Measurements from ENCODE around the gene ATG4D.
A peak's percentile ranks its signal among the peaks of the same experiment; 100 is the strongest.

Gene ATG4D

GRCh38 chr19:10543420-10544241 lies at the start of gene ATG4D:
Gene ATG4D, plus strand, starts transcription at chr19:10543904. Its CDS starts 187 bp downstream, at chr19:10544091.
- Histone ChIP-seq H3K36me3 (ENCODE audit: control insufficient read depth in 1 of 2, insufficient read depth in 2 of 2, low read length in 2 of 2) (peaks cover 12 to 15% of the 10 kb centered on the region in 2 donors), H3K27ac (ENCODE audit: low read depth, low read length) (peak within 1 kb of the TSS; percentile 84), H3K9me3 (ENCODE audit: control insufficient read depth in 1 of 2, low read length in 2 of 2) (no peaks in the 10 kb centered on the region), H3K4me3 (ENCODE audit: low read depth in 1 of 2, low read length in 2 of 2) (peak within 1 kb of the TSS; percentile 84 to 98), H3K4me1 (ENCODE audit: control insufficient read depth in 1 of 2, insufficient read depth in 2 of 2, low read length in 2 of 2) (peaks cover 12 to 18% of the 10 kb centered on the region in 2 donors), H3K9ac (ENCODE audit: low read depth in 1 of 2, low read length in 2 of 2) (peak within 1 kb of the TSS; percentile 82 to 92), H3K27me3 (ENCODE audit: control insufficient read depth in 1 of 2, insufficient read depth in 2 of 2, low read length in 2 of 2) (no peaks in the 10 kb centered on the region)

GRCh38 chr19:10497371-10497770 lies 46.3 kb upstream of the ATG4D start:
- H3K36me3 ChIP-seq (ENCODE audit: control insufficient read depth in 1 of 2, insufficient read depth in 2 of 2, low read length in 2 of 2) = peaks cover 10 to 36% of the 10 kb centered on the region in 2 donors
- H3K27me3 ChIP-seq (ENCODE audit: control insufficient read depth in 1 of 2, insufficient read depth in 2 of 2, low read length in 2 of 2) = no peaks in the 10 kb centered on the region
- H3K27ac ChIP-seq (ENCODE audit: low read depth, low read length) = no peak overlapping the region
- H3K9ac ChIP-seq (ENCODE audit: low read depth in 1 of 2, low read length in 2 of 2) = no peak overlapping the region
- H3K9me3 ChIP-seq (ENCODE audit: control insufficient read depth in 1 of 2, low read length in 2 of 2) = no peaks in the 10 kb centered on the region
- H3K4me3 ChIP-seq (ENCODE audit: low read depth in 1 of 2, low read length in 2 of 2) = no peak overlapping the region
- H3K4me1 ChIP-seq (ENCODE audit: control insufficient read depth in 1 of 2, insufficient read depth in 2 of 2, low read length in 2 of 2) = peaks cover 21 to 27% of the 10 kb centered on the region in 2 donors

GRCh38 chr19:10499550-10500246 lies 44.0 kb upstream of the ATG4D start:
- peak overlapping the region in 1 of 2 donors; percentile 32 for H3K4me3 ChIP-seq (ENCODE audit: low read depth in 1 of 2, low read length in 2 of 2)
- H3K36me3 ChIP-seq (ENCODE audit: control insufficient read depth in 1 of 2, insufficient read depth in 2 of 2, low read length in 2 of 2) = peaks cover 10 to 31% of the 10 kb centered on the region in 2 donors
- H3K9ac ChIP-seq (ENCODE audit: low read depth in 1 of 2, low read length in 2 of 2) = no peak overlapping the region
- H3K9me3 ChIP-seq (ENCODE audit: control insufficient read depth in 1 of 2, low read length in 2 of 2) = no peaks in the 10 kb centered on the region
- H3K4me1 ChIP-seq (ENCODE audit: control insufficient read depth in 1 of 2, insufficient read depth in 2 of 2, low read length in 2 of 2) = peaks cover 21 to 27% of the 10 kb centered on the region in 2 donors
- H3K27ac ChIP-seq (ENCODE audit: low read depth, low read length) = no peak overlapping the region
- H3K27me3 ChIP-seq (ENCODE audit: control insufficient read depth in 1 of 2, insufficient read depth in 2 of 2, low read length in 2 of 2) = no peaks in the 10 kb centered on the region

GRCh38 chr19:10500247-10500592 lies 43.5 kb upstream of the ATG4D start:
- H3K27ac ChIP-seq (ENCODE audit: low read depth, low read length) = no peak overlapping the region
- H3K9ac ChIP-seq (ENCODE audit: low read depth in 1 of 2, low read length in 2 of 2) = no peak overlapping the region
- no peaks in the 10 kb centered on the region for H3K27me3 ChIP-seq (ENCODE audit: control insufficient read depth in 1 of 2, insufficient read depth in 2 of 2, low read length in 2 of 2)
- peaks cover 10 to 25% of the 10 kb centered on the region in 2 donors for H3K36me3 ChIP-seq (ENCODE audit: control insufficient read depth in 1 of 2, insufficient read depth in 2 of 2, low read length in 2 of 2)
- H3K4me3 ChIP-seq (ENCODE audit: low read depth in 1 of 2, low read length in 2 of 2) = no peak overlapping the region
- H3K9me3 ChIP-seq (ENCODE audit: control insufficient read depth in 1 of 2, low read length in 2 of 2) = no peaks in the 10 kb centered on the region
- peaks cover 21 to 27% of the 10 kb centered on the region in 2 donors for H3K4me1 ChIP-seq (ENCODE audit: control insufficient read depth in 1 of 2, insufficient read depth in 2 of 2, low read length in 2 of 2)

- peaks cover 9 to 16% of the 10 kb centered on the region in 2 donors for H3K36me3 ChIP-seq (ENCODE audit: control insufficient read depth in 1 of 2, insufficient read depth in 2 of 2, low read length in 2 of 2)
- no peaks in the 10 kb centered on the region for H3K9me3 ChIP-seq (ENCODE audit: control insufficient read depth in 1 of 2, low read length in 2 of 2)
- no peaks in the 10 kb centered on the region for H3K27me3 ChIP-seq (ENCODE audit: control insufficient read depth in 1 of 2, insufficient read depth in 2 of 2, low read length in 2 of 2)
- peak overlapping the region; percentile 82 to 95 for H3K4me3 ChIP-seq (ENCODE audit: low read depth in 1 of 2, low read length in 2 of 2)
- peak overlapping the region; percentile 92 to 96 for H3K9ac ChIP-seq (ENCODE audit: low read depth in 1 of 2, low read length in 2 of 2)
- H3K27ac ChIP-seq (ENCODE audit: low read depth, low read length) = peak overlapping the region; percentile 95
- peaks cover 21 to 27% of the 10 kb centered on the region in 2 donors for H3K4me1 ChIP-seq (ENCODE audit: control insufficient read depth in 1 of 2, insufficient read depth in 2 of 2, low read length in 2 of 2)
These were observed 41.7 kb upstream of the ATG4D start for GRCh38 chr19:10501971-10502523.

- peaks cover 6 to 11% of the 10 kb centered on the region in 2 donors for H3K36me3 ChIP-seq (ENCODE audit: control insufficient read depth in 1 of 2, insufficient read depth in 2 of 2, low read length in 2 of 2)
- H3K27me3 ChIP-seq (ENCODE audit: control insufficient read depth in 1 of 2, insufficient read depth in 2 of 2, low read length in 2 of 2) = no peaks in the 10 kb centered on the region
- H3K27ac ChIP-seq (ENCODE audit: low read depth, low read length) = peak overlapping the region; percentile 95
- no peaks in the 10 kb centered on the region for H3K9me3 ChIP-seq (ENCODE audit: control insufficient read depth in 1 of 2, low read length in 2 of 2)
- peak overlapping the region; percentile 92 to 96 for H3K9ac ChIP-seq (ENCODE audit: low read depth in 1 of 2, low read length in 2 of 2)
- H3K4me1 ChIP-seq (ENCODE audit: control insufficient read depth in 1 of 2, insufficient read depth in 2 of 2, low read length in 2 of 2) = peaks cover 21 to 27% of the 10 kb centered on the region in 2 donors
- peak overlapping the region; percentile 82 to 95 for H3K4me3 ChIP-seq (ENCODE audit: low read depth in 1 of 2, low read length in 2 of 2)
These were observed 41.1 kb upstream of the ATG4D start for GRCh38 chr19:10502524-10503001.

- Histone ChIP-seq H3K27me3 (ENCODE audit: control insufficient read depth in 1 of 2, insufficient read depth in 2 of 2, low read length in 2 of 2) (no peaks in the 10 kb centered on the region), H3K27ac (ENCODE audit: low read depth, low read length) (peak within 1 kb of the TSS; percentile 95)
These were observed 40.5 kb upstream of the ATG4D start, which contains the start of gene KEAP1 for GRCh38 chr19:10503002-10503789. Gene KEAP1, minus strand, starts transcription at chr19:10503356. Its CDS starts 3,323 bp downstream, at chr19:10500033.

GRCh38 chr19:10505583-10506229 lies 38.0 kb upstream of the ATG4D start:
- Histone ChIP-seq H3K27ac (ENCODE audit: low read depth, low read length) (no peak overlapping the region), H3K36me3 (ENCODE audit: control insufficient read depth in 1 of 2, insufficient read depth in 2 of 2, low read length in 2 of 2) (no peaks in the 10 kb centered on the region), H3K27me3 (ENCODE audit: control insufficient read depth in 1 of 2, insufficient read depth in 2 of 2, low read length in 2 of 2) (peaks cover 4% of the 10 kb centered on the region in 2 donors), H3K9me3 (ENCODE audit: control insufficient read depth in 1 of 2, low read length in 2 of 2) (no peaks in the 10 kb centered on the region), H3K4me1 (ENCODE audit: control insufficient read depth in 1 of 2, insufficient read depth in 2 of 2, low read length in 2 of 2) (peaks cover 13 to 14% of the 10 kb centered on the region in 2 donors), H3K4me3 (ENCODE audit: low read depth in 1 of 2, low read length in 2 of 2) (no peak overlapping the region), H3K9ac (ENCODE audit: low read depth in 1 of 2, low read length in 2 of 2) (no peak overlapping the region)

More at GRCh38 chr19:10503002-10503789, 40.5 kb upstream of the ATG4D start, which contains the start of gene KEAP1:
- H3K36me3 ChIP-seq (ENCODE audit: control insufficient read depth in 1 of 2, insufficient read depth in 2 of 2, low read length in 2 of 2) = peaks cover 6 to 10% of the 10 kb centered on the region in 2 donors
- H3K9ac ChIP-seq (ENCODE audit: low read depth in 1 of 2, low read length in 2 of 2) = peak within 1 kb of the TSS; percentile 92 to 96
- H3K4me3 ChIP-seq (ENCODE audit: low read depth in 1 of 2, low read length in 2 of 2) = peak within 1 kb of the TSS; percentile 82 to 95
- no peaks in the 10 kb centered on the region for H3K9me3 ChIP-seq (ENCODE audit: control insufficient read depth in 1 of 2, low read length in 2 of 2)
- H3K4me1 ChIP-seq (ENCODE audit: control insufficient read depth in 1 of 2, insufficient read depth in 2 of 2, low read length in 2 of 2) = peaks cover 21 to 27% of the 10 kb centered on the region in 2 donors

- Histone ChIP-seq H3K27ac (ENCODE audit: low read depth, low read length) (no peak overlapping the region), H3K4me1 (ENCODE audit: control insufficient read depth in 1 of 2, insufficient read depth in 2 of 2, low read length in 2 of 2) (peaks cover 2 to 3% of the 10 kb centered on the region in 2 donors), H3K27me3 (ENCODE audit: control insufficient read depth in 1 of 2, insufficient read depth in 2 of 2, low read length in 2 of 2) (peaks cover 8% of the 10 kb centered on the region in 2 donors)
These were observed 35.7 kb upstream of the ATG4D start for GRCh38 chr19:10508036-10508435.

More at GRCh38 chr19:10508036-10508435, 35.7 kb upstream of the ATG4D start:
- no peak overlapping the region for H3K4me3 ChIP-seq (ENCODE audit: low read depth in 1 of 2, low read length in 2 of 2)
- H3K36me3 ChIP-seq (ENCODE audit: control insufficient read depth in 1 of 2, insufficient read depth in 2 of 2, low read length in 2 of 2) = no peaks in the 10 kb centered on the region
- no peak overlapping the region for H3K9ac ChIP-seq (ENCODE audit: low read depth in 1 of 2, low read length in 2 of 2)
- H3K9me3 ChIP-seq (ENCODE audit: control insufficient read depth in 1 of 2, low read length in 2 of 2) = no peaks in the 10 kb centered on the region

All from duodenal mucosa (tissue), 2 donors.